ENCODE data around the gene C1QTNF5.

C1QTNF5 gene

GRCh38 chr11:119316016-119316728, 24.5 kb downstream of the C1QTNF5 start:
- H3K9ac ChIP-seq: peak overlapping the region; percentile 34; the same call in 1 of the 2 replicates
- no peaks in the 10 kb centered on the region for H3K79me2 ChIP-seq (ENCODE audit: insufficient read depth, low read depth)
- no peaks in the 10 kb centered on the region for H3K36me3 ChIP-seq (ENCODE audit: insufficient read depth)
- TF ChIP-seq CTCF (conservative IDR thresholded peaks at IDR 0.05; ENCODE audit: low read depth, low read length): no peak
- no peaks in the 10 kb centered on the region; the same call in 1 of the 2 replicates for H3K27me3 ChIP-seq (ENCODE audit: insufficient read depth, low read depth)
- no peaks in the 10 kb centered on the region for H4K20me1 ChIP-seq (ENCODE audit: insufficient read depth)
- H3K4me2 ChIP-seq: peak overlapping the region; percentile 76
- peak overlapping the region; percentile 87 for H2AFZ ChIP-seq (ENCODE audit: low read depth)
- no peak overlapping the region; the same call in 1 of the 2 replicates for H3K27ac ChIP-seq
- H3K4me1 ChIP-seq (ENCODE audit: low read depth, poor library complexity, severe bottlenecking): peaks cover 6% of the 10 kb centered on the region
- no peak overlapping the region for H3K4me3 ChIP-seq (IDR thresholded peaks at IDR 0.05; ENCODE audit: insufficient read depth, low read depth, low read length)

- H3K36me3 ChIP-seq (ENCODE audit: insufficient read depth): no peaks in the 10 kb centered on the region
- H3K27me3 ChIP-seq (ENCODE audit: insufficient read depth, low read depth): no peaks in the 10 kb centered on the region; the same call in 1 of the 2 replicates
- no peak overlapping the region; the same call in 1 of the 2 replicates for H3K27ac ChIP-seq
- peak; percentile 24; the same call in 1 of the 2 replicates for TF ChIP-seq CTCF (conservative IDR thresholded peaks at IDR 0.05; ENCODE audit: low read depth, low read length)
- no peaks in the 10 kb centered on the region for H4K20me1 ChIP-seq (ENCODE audit: insufficient read depth)
- H3K79me2 ChIP-seq (ENCODE audit: insufficient read depth, low read depth): no peaks in the 10 kb centered on the region
- H3K4me1 ChIP-seq (ENCODE audit: low read depth, poor library complexity, severe bottlenecking): peaks cover 6% of the 10 kb centered on the region
- H3K4me2 ChIP-seq: peak overlapping the region; percentile 76
- H3K4me3 ChIP-seq (IDR thresholded peaks at IDR 0.05; ENCODE audit: insufficient read depth, low read depth, low read length): no peak overlapping the region
- peak overlapping the region; percentile 34; the same call in 1 of the 2 replicates for H3K9ac ChIP-seq
- H2AFZ ChIP-seq (ENCODE audit: low read depth): peak overlapping the region; percentile 87
These were observed 25.3 kb downstream of the C1QTNF5 start for GRCh38 chr11:119315131-119316015.

- H3K79me2 ChIP-seq (ENCODE audit: insufficient read depth, low read depth): no peaks in the 10 kb centered on the region
- no peak overlapping the region for H3K27ac ChIP-seq
- no peak overlapping the region; the same call in 1 of the 2 replicates for H3K9ac ChIP-seq
- H2AFZ ChIP-seq (ENCODE audit: low read depth): peak overlapping the region; percentile 87; the same call in 1 of the 2 replicates
- H3K4me3 ChIP-seq (IDR thresholded peaks at IDR 0.05; ENCODE audit: insufficient read depth, low read depth, low read length): no peak overlapping the region
- peaks cover 6% of the 10 kb centered on the region for H3K4me1 ChIP-seq (ENCODE audit: low read depth, poor library complexity, severe bottlenecking)
- H3K27me3 ChIP-seq (ENCODE audit: insufficient read depth, low read depth): no peaks in the 10 kb centered on the region; the same call in 1 of the 2 replicates
- TF ChIP-seq CTCF (conservative IDR thresholded peaks at IDR 0.05; ENCODE audit: low read depth, low read length): no peak
- H3K36me3 ChIP-seq (ENCODE audit: insufficient read depth): no peaks in the 10 kb centered on the region
- peak overlapping the region; percentile 76; the same call in 1 of the 2 replicates for H3K4me2 ChIP-seq
- H4K20me1 ChIP-seq (ENCODE audit: insufficient read depth): no peaks in the 10 kb centered on the region
These were observed 26.0 kb downstream of the C1QTNF5 start for GRCh38 chr11:119314726-119315125.

GRCh38 chr11:119310682-119311052, 30.0 kb downstream of the C1QTNF5 start:
- Histone ChIP-seq H3K79me2 (ENCODE audit: insufficient read depth, low read depth) (no peaks in the 10 kb centered on the region), H3K27ac (no peak overlapping the region), H3K4me3 (IDR thresholded peaks at IDR 0.05; ENCODE audit: insufficient read depth, low read depth, low read length) (no peak overlapping the region), H3K9ac (no peak overlapping the region), H3K36me3 (ENCODE audit: insufficient read depth) (no peaks in the 10 kb centered on the region), H3K27me3 (ENCODE audit: insufficient read depth, low read depth) (no peaks in the 10 kb centered on the region), H2AFZ (ENCODE audit: low read depth) (no peak overlapping the region), H3K4me2 (no peak overlapping the region), H4K20me1 (ENCODE audit: insufficient read depth) (no peaks in the 10 kb centered on the region), H3K4me1 (ENCODE audit: low read depth, poor library complexity, severe bottlenecking) (peaks cover 6% of the 10 kb centered on the region)
- no peak for TF ChIP-seq CTCF (conservative IDR thresholded peaks at IDR 0.05; ENCODE audit: low read depth, low read length)
